NCI-H1092 treated with DMSO at 0.1 percent for 48 hours (cell line): ENCODE data around the gene KAZALD1.
A peak's percentile ranks its signal among the peaks of the same experiment; 100 is the strongest.

Experiments used
- DNase-seq: peaks from one replicate; lab custom pipeline; 2025; lab: John Stamatoyannopoulos, UW

Gene KAZALD1, protein sequence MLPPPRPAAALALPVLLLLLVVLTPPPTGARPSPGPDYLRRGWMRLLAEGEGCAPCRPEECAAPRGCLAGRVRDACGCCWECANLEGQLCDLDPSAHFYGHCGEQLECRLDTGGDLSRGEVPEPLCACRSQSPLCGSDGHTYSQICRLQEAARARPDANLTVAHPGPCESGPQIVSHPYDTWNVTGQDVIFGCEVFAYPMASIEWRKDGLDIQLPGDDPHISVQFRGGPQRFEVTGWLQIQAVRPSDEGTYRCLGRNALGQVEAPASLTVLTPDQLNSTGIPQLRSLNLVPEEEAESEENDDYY

DNA sequence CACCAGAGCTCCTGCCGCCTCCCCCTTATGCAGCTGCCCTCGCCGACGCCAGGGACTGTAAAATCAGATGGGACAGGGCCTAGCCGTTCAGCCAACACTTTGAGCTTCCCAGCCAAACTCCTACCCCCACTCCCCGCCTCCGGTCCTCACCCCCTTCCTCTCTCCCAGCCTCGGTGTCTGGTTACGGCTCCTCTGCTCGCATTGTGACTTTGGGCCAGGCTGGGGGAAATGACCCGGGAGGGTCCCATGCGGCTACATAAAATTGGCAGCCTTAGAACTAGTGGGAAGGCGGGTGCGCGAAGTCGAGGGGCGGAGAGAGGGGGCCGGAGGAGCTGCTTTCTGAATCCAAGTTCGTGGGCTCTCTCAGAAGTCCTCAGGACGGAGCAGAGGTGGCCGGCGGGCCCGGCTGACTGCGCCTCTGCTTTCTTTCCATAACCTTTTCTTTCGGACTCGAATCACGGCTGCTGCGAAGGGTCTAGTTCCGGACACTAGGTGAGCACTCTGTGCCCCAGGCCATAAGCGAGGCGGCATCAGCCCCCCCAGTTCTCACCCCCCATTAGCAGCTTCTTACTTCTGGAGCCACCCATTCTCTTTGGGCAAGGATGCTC lies at the start of gene KAZALD1:
TSS of gene KAZALD1 (plus strand) at position 366 of the 608 bp plus-strand sequence. CDS start 604 bp downstream, outside the sequence.
- DNase-seq: peak; percentile 57

DNA sequence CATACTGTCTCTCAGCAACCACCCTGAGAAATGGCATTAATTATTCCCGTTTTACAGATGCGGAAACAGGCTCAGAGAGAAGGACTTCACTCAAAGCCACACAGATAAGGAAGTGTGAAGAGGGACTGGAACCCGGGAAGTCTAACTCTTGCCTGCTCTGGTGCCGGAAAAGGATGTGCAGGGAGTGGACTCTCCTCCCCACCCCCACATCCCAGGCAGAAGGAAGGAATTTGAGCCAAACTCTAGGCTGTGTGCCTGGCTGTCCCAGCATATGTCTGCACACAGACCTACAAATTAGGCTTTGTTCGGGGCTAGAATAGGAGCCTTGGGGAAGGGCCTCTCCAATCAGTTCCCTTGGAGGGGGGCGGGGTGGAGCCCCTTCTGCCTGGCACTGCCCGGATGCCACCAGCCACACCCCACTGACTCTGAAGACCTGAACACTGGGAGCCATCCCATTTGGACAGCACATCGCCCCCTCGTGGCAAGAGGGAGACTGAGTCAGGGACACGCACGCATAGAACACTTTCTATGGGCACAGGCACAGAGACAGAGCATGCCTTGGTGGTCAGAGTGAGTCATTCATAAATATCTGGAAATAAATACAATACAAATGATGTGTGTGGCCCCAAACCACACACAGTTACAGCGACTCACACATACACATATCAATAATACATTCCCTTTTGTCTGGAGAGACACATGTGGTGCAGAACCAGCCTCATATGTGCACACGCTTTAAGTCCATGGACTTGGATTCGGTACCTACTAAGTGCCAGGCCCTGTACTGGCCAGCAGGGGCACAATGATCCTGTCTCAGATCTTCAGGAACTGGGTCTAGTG lies 49.0 kb upstream of the KAZALD1 start:
- peak; percentile 81 for DNase-seq

DNA sequence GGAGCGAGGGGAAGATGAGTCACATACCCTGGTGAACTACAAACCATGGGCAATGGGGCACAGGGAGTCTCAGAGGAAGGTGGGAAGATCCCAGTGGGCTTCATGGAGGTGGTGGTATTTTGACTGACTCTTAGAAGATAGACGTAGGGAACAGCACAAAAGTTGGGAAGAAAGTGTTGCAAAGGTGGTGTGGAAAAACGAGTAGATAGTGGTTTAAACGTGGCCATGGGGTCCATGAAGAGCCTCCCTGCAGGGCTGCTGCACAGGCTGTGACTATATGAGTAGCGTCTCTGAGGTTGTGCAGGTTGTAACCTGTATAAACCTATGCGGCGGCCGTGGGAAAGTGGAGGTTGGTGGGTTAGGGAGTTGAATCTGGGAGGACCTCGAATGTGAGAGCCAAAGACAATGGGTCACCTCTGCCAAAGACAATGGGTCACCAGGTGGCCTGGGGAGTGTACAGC lies 48.4 kb upstream of the KAZALD1 start:
- no peak for DNase-seq

DNA sequence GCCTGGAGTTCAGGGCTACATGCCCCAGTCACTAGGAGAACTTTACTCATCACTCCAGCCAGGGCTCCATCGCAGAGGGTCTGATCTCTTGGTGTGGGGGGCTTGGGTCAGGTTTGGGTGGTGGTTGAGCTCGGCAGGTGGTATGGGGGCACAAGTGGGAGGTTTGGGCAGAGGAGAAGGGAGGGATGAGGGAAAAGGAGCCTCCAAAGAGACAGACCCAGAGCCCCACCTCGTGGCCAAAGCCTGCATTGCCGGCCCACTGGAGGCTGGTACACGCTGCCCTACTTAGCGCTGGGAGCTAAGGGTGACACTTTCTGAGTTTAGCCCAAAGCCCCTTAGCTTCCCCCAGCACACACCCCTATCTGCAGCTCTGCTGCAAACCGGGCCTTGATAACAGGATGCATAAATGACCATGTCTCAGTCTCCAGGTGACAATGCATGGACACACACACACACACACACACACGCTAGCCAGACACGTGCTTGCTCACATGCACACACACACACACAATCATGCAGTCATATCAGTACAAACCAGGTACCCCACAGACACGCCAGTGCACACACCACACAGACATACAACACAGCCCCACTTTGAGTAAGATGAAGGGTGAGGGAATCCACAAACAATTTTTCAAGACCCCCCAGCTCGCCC lies 47.4 kb upstream of the KAZALD1 start:
- peak; percentile 41 for DNase-seq

DNA sequence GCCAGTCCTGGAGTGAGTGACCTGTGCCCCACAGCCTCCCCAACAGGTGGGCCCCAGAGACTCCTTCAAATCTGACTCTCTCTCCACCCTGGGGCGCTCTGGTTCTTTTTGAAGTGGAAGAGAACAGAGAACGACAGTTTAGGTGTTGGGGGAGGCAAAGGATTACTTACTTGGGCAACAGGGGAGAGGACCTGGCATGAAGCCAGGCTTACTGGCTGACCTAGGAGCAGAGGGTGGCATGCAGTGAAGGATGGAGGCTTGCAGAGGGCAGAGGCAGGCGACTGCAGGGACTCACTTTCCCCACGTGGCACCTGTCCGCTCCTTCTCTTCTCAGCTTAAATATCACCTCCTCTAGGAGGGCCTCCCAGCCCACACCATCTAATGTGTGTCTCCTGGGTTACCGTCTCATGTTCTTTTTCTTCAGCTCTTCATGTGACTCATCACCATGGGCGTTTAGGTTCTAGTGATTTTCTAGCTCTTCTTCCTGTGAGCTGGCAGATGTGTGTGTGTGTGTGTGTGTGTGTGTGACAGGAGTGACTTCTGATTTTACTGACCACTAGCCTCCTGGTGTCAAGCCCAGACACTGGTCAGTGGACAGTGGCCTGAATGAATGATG lies 46.7 kb upstream of the KAZALD1 start:
- DNase-seq: no peak

DNA sequence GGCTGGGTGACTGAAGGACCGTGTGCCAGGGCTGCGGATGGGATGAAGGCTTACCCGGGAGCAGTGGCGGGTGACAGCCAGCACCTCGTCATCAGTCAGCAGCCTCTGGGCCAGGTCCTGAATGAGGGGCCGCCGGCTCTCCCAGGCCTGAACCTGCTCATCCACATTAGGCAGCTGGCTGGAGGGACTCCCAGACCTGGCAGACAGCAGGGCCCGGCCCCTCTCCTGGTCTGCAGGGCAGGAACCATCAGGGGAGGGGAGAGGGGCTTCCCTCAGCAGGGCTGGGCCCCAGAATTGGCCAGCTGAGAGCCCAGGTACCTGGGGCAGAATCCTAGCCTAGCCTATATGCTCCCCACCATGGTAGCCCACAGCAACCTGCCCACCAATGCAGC lies 46.2 kb upstream of the KAZALD1 start:
- DNase-seq: no peak

DNA sequence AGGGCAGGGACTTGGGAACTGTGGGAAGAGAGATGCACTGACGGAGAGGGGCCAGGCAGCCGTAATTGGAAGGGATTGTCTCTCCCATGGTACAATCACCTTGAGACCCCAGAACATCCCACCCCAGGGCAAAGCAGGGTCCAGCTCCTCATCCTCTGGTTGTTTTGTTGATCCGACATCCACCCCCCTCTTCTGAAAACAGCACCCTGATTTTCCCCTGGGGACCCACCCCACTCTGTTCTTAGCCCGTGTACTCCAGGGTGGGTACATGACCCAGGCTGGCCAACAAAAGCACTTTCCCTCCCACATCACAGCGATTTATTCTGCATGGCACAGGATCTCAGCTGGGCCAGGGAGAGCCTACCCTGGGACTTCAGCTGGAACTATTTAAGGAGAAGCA lies 45.0 kb upstream of the KAZALD1 start:
- no peak for DNase-seq

DNA sequence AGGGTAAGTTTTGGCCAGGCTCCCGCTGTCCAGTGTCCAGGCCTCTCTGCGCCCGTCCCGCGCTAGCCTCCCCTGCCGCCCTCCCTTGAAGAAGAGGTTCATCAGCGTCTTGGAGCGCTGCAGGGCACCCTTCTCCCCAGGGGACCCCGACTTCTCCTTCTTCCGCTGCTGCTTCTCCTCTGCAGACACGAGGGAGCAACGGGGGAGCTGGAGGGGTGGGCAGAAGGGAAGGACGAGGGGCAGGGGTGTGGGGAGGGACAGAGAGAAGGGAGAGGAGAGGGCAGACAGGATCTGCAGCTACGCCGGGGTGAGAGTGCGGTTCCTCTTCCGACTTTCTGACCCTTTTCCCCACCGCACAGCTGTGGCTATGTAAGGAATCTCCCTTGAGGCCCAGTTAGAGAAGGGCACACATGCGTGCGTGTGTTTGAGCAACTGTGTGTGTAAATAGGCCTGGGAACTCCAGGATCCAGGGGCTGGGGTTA lies 43.6 kb upstream of the KAZALD1 start:
- DNase-seq: no peak

DNA sequence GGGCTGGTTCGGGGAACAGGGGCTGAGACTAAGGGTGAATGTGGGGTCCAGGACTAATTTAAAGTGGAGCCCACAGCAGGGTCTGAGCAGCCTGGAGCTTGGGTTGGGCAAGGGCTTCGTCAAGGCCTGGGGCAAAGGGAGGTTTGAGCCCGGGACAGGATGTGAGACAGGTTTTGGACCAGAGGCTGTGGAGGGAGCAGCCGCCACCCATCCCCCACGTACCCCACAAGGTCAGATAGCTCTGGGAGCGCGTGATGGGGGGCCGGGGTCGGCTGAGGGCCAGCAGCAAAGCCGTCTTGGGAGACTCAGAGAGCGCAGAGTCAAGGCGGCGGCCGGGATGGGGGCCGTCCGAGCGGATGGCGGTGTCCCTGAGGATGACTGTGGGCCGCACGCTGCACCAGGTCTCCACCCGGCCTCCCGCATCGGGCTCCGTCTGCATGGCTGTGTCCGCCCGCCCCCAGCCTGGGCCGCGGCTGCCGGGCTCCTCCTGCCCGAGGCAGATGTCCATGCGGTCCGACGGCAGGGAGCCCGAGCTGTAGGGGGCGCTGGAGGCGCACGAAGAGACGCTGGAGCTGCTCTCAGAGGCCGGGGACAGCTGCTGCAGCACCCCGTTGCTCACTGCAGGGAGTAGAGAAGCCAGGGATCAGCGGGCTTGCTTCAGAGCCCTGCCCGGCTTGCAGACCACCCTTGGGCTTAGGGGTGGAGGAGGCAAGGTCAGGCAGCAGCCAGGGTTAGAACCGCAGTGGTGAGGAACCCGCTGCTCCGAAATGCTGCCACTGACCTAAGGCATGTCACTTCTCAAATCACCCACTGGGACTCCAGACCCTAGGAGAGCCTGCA lies 43.0 kb upstream of the KAZALD1 start:
- DNase-seq: peak; percentile 20

DNA sequence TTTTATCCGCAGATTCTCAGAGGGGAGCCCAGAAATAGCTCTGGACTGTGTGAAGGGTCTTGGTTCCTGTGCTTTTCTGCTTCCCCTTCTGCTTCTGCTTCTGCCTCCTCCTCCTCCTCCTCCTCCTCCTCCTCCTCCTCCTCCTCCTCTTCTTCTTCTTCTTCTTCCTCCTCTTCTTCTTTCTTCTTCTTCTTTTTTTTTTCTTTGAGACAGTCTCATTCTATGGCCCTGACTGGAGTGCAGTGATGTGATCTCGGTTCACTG lies 42.4 kb upstream of the KAZALD1 start:
- DNase-seq: no peak

DNA sequence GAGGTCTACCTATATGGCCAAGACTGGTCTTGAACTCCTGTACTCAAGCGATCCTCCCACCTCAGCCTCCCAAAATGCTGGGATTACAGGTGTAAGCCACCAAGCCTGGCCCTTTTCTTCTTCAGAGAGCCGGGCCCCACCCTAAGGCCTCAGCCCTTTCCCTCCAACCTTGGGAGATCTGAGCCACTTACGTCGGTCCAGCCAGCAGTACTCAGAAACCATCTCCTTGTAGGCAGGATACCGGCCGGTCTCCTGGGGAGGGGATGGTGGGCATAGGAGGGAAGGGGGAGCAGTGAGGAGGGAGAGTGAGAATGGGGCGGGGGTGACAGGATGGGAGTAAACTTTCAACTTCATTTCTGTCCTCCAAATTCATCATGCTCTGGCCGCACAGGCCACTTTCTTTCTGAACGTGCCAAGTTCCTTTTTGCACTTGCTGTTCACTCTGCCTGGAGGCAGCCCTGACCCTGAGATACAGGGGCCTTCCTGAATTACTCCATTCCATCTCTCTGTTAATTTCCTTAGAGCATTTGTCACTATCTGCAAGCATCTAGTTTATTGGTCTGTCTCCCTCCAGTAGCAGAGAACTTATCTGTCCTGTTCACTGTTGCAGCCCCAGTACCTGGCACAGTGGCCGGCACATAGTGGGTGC lies 41.2 kb upstream of the KAZALD1 start:
- DNase-seq: no peak

DNA sequence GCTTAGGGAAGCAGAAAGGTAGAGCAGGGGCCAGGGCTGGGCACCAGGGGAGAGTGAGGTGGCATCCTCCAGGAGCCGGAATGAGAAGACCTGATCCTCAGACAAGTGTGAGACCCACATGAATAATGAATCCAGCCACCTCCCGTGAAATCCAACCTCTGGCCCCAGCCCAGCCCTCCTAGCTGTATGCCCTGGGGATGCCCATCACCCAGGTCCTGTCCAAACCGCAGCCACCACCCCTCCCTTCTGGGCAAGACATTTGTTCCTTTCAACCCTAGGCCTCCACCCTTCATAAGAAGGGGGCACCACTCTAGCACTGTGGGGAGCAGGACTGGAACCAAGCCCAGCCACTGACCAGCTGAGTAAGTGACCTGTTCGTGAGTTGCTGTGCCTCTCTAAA lies 40.5 kb upstream of the KAZALD1 start:
- no peak for DNase-seq

DNA sequence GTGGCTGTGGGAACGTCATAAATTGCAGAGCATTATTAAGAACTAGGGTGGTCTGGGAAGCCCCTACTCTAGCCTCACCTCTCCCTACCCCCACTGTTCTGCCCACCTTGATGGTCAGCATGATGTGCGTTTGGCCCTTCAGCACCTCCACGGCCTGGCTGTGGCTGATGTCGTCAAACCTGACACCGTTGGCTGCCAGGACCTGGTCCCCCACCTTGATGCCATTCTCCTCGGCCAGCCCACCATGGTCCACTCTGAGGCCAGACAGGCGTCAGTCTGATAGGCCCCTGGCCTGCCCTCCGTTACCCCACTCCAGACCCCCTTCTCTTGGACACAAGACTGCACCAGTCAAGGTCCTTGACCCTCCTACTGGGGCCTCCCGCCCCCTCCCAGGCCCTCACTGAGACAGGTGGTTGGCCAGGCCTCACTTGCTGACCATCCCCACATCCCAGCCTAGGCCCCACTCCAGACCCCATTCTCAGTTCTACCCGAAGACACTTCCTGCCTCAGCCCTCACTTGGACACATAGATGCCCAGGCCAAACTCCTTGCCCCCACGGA lies 40.0 kb upstream of the KAZALD1 start:
- no peak for DNase-seq

DNA sequence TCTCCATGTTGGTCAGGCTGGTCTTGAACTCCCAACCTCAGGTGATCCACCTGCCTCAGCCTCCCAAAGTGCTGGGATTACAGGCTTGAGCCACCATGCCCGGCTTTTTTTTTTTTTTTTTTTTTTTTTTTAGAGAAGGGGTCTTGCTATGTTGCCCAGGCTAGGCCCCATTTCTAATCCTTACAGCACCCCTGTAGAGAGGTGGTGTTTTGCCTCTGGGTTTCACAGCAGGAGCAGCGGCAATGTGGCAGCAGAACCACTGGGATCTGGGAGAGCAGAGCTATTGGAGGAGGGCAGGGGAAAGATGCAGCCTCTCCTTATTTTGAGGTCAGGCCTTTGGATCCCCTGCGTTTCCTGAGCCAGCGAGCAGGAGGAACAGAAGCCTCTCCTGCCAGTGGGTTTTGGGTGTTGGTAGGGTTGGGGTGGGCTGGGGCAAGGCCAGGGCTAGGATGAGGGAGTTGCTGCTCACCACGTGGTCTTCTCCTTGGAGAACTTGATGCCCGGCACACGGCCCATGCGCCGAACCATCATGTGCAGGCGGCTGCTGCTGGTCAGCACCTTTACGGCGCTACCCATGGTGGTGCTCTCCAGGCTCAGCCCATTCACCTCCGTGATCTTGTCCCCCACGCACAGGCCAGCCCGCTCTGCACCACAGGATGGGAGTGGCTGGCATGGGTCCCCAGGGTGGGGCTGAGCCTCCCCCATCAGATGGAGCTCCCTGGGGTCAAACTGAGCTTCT lies 38.7 kb upstream of the KAZALD1 start:
- DNase-seq: no peak

DNA sequence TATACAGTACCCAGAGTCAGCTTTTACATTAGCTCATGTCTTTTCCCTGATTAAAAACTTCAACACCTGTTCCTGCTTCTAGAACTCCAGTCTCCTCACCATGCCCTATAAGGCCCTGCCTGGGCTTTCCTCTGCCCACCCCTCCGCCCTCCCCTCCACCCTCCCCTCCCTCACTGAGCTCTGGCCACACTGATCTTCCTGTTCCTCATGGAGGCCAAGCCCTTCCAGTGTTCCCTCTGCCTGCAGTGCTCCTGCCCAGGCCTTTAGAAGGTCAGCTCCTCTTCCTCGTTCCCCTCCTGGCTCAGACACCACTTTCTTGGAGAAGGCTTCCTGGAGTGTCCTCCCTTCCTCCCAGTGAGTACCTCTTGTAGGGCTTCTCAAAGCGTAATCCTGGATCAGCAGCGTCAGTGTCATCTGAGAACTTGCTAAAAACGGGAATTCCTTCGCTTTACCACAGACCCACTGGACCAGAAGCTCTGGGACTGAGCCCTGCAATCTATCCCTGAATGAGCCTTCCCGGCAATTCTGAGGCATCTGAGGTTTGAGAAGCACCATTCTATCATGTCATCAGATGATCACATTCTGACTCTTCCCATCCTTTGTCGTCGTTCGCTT lies 34.6 kb upstream of the KAZALD1 start:
- DNase-seq: no peak

DNA sequence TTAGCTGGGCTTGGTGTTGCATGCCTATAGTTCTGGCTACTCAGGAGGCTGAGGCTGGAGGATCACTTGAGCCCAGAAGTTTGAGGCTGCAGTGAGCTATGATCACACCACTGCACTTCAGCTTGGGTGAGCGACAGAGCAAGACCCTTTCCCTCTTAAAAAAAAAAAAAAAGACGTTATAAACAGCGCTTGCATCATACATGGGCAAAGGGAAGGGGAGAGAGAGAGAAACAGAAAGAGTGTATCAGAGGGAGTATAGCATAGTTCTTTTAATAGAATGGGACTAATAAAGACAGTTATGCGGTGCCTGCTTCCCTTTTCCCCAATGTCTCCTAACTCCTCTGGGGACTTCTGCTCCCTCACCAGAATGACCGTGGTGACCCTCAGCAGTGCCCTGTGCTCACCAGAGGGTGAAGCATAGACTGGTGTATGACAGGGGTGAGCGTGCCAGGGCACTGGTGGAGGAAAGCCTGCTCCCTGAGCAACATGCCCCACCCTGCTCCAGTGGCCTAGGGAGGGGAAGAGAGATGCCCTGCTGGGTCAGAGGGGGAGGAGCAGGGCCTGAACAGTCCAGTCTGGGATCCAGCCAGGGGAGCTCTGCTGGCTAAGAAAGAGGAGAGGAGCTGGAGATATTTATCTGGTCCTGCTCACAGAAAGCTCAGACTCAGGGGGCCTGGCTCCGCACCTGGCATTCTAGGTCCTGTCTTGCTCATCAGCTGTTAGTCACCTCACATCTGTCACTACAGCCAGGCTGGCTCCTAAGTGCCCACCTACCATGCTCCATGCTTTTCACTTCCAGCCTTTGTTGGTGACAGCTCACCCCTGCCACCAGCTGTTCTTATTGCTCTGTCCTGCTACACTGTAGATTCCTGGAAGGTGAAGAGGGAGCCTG lies 33.1 kb upstream of the KAZALD1 start:
- DNase-seq: no peak

DNA sequence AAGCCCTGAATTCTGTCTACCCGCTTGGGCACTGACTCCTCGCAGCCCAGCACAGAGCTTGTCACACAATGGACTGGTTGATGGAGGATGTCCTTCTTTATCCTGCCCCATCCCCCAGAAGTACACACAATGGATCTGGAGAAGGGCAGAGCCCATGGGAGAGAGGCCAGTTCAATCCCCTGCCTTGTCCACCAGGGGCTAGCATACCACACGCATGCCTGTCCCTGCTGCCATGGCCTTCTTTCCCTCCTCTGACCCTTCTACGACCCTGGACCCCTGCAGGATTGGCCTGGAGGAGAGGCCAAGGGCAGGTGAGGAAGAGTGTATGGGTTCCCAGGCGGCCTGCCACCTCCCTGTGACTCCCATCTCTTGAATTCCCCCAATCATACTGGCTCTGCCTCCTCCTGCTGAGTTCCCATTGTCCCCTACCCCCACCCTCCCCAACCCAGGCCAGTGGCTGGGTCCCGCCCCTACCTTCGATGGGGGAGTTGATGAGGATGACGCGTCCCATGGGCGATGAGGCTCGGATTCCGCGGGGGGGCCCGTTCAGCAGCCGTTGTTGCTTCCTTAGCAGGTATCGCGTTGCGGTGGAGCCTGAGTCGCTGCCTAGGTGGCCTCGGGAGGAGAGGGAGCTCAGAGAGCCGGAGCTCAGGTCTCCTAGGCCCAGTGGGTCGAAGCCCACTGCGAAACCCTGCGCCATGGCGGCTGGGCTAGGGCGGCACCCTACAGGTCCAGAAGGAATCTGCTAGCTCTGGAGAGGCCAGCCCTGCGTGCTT lies 32.1 kb upstream of the KAZALD1 start:
- no peak for DNase-seq
